HUDEP-2 (cell line): ENCODE data around the gene PRKCE.

Experiments used
- DNase-seq, 76 experiments: peaks; one replicate each; lab custom pipeline; 2025; ENCODE audit not compliant: unreplicated experiment in 76 of 76; lab: John Stamatoyannopoulos, UW

The PRKCE gene

GRCh38 chr2:45975752-45976517, 324.5 kb downstream of the PRKCE start:
- DNase-seq: no peak

DNA sequence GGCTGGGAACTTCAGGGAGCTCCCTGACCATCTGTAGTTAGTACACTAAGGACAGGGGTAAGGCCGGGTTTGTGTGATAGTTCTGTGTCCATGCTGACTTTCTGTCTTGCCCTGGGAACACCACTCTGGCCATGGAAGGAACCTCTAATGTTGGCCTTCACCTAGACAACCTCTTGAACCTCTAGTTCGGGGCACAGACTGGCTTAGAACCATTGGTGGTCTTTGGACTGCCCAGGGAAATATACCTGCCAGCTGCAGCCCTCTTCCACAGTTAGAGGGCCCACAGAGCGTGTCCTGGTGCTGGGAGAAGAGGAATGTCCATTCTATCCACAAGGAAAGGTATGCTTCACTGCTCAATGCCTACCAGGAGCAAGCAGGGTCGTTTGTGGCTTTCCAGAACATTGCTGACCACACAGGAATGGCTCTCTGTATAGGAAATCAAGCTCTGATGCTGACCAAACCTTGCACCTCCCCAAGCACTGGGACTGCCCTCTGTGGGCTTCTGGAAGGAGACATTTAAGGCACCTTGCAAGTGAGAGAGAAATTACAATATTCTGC, 326.9 kb downstream of the PRKCE start:
- DNase-seq: no peak

GRCh38 chr2:45979065-45979464, 327.6 kb downstream of the PRKCE start:
- no peak for DNase-seq

DNA sequence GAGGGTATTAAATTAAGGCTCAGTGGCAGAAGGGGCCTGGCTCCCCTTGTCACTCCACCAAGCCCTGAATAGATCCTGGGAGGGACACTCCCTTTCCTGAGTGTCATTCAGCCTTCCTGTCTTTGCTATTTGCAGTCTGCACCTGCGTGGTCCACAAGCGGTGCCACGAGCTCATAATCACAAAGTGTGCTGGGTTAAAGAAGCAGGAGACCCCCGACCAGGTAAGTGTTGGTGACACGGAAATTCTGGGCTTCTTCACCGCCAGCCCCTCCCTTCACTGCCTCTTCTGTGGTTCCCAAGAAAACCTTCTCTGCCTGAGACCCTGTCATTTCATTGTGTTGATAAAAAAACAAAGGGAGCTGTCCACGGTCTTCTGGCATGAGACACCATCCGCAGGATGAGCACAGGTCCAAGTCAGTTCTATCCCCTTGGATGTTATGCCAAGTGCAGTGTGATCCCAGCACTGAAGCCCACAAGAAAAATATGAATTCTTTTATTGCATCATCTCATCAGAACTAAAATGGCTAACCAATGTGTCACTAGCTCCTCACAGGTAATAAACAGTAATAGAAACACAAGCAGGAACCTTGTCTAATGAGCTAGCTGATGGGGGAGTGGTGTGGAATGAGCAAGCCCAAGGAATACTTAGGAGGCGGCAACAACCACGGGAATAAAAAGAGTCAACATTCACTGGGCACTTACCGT, 328.8 kb downstream of the PRKCE start:
- DNase-seq: no peak

DNA sequence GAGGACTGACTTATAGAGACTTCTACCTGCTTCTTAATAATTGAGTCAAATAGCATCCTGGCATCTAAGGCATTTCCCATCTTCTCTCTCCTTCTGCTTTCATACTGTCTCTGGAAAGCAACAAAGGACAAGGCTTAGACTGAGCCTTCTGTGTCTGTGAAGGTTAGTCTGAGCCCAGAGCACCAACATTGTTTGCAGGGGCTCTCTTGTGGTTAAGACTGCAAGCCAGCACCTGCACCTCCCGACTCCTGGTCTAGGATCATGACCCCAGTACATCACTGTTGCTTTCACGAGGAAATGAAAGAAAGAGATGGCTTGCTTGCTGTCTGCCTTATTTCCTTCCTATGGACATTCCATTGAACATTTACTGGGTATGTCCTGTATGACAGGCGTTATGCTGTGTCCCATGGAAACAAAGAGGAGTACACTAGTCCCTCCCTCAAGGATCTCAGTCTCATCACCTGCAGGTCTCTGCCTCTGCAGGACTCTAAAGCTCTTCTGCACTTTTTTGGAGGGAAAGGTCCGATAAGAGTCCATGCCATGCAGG, 330.0 kb downstream of the PRKCE start:
- DNase-seq: no peak

DNA sequence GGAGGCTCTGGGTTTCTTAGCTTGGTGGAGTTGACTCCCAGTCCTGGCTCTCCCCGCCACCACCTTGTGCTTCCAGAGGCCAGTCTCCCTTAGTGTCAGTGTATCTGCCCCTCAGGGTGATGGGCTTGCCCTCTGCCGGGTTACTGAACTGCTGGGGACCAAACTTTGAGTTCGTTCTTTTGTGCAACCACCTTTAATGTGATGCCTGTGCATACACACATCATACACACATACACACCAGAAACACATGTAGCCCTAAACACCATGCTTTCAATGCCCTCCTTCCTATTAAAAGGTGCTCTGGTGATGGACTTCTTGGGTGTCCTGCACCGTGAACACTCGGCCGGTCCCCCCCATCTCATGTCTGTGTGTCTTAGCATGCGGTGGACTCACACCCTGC, 330.6 kb downstream of the PRKCE start:
- no peak for DNase-seq

DNA sequence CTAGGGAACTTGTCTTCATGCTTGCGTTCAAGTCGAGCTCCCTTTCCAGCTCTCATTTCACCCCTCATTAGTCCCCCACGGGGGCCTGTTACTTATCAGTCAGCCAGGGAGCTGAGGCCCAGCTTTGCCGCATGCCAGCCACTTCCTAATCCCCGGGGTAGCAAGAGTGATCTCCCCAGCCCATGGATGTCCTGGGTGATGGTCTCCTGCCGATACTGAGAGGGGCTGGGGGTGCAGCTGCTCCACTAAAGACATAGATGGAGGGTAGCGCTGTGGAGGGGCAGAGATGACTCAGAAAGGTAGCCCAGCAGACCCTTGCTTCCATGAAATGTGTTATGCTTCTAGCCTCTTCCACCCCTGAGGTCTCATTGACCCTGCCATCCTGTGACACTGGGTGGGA, 331.7 kb downstream of the PRKCE start:
- DNase-seq: no peak

DNA sequence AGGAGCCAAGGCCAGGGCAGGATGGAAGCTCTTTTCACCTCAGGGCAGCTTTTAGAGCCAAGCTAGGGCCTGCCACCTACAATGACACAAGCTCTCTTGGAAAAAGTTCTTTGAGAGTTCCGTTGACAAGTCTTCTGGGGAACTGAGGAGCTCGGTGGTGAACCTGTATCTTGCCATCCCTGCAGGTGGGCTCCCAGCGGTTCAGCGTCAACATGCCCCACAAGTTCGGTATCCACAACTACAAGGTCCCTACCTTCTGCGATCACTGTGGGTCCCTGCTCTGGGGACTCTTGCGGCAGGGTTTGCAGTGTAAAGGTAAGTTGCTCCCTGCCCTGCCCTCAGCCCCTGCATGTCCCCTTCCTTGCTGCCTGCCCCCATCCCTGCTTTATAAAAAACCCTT, 332.9 kb downstream of the PRKCE start:
- DNase-seq: no peak

GRCh38 chr2:45984896-45985473, 333.5 kb downstream of the PRKCE start:
- no peak for DNase-seq

GRCh38 chr2:45986509-45986908, 335.0 kb downstream of the PRKCE start:
- DNase-seq: no peak

DNA sequence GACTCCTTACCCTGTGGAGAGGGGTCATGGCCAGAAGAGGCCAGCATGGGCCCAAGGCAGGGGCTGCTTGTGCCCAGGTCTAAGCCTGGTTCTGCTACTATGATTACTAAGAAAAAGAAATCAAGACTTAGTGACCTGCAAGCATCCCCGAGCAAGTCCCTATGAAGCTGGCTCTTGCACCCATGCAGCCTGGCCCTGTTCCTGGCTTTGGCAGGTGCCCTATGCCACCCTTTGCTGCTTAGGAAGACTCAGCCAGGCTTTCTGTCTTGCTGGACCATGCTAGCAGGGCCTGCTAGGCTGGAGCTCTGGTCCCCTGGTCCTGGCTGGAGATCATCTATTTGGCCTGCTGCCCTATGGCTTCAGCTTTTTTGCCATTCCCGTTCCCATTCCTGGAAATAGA, 336.4 kb downstream of the PRKCE start:
- no peak for DNase-seq

- DNase-seq: no peak
These were observed 337.4 kb downstream of the PRKCE start for GRCh38 chr2:45988879-45989278.

- no peak for DNase-seq
These were observed 338.7 kb downstream of the PRKCE start for GRCh38 chr2:45990131-45990530.

- no peak for DNase-seq
These were observed 340.7 kb downstream of the PRKCE start for GRCh38 chr2:45992021-45992740.

- DNase-seq: no peak
These were observed 341.4 kb downstream of the PRKCE start for GRCh38 chr2:45992741-45993475.

- DNase-seq: peak in 49 of 76 experiments; percentile 1 to 61 (median 22)
These were observed 342.1 kb downstream of the PRKCE start for GRCh38 chr2:45993476-45993991.

DNA sequence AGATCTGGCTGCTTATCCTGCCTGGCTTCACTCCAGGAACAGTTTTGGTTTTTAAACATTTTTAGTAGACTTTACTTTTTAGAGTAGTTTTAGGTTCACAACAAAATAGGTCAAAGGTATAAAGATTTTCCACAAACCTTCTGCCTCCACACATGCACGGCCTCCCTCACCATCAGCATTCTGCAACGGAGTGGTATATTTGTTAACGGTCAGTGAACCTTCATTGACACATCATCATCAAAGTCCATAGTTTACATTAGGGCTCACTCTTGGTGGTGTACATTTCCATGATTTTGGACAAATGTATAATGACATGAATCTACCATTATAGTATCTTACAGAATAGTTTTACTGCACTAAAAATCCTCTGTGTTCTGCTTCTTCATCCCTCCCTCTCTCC, 342.6 kb downstream of the PRKCE start:
- no peak for DNase-seq

- no peak for DNase-seq
These were observed 349.2 kb downstream of the PRKCE start for GRCh38 chr2:46000660-46001059.

DNA sequence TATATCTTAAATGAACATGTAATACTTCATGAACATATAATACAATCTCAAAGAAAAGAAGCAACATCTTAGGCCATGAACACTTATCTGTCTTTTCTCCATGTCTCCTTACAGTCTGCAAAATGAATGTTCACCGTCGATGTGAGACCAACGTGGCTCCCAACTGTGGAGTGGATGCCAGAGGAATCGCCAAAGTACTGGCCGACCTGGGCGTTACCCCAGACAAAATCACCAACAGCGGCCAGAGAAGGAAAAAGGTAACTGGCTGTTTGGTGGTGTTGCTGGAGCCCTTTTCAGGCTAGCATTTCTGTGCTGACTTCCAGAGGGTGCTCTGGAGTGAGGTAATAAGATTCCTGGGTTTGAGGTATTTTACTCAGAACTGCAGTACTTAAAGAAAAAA, 349.8 kb downstream of the PRKCE start:
- no peak for DNase-seq
